GM21619 (cell line): Measurements from ENCODE around the gene GAREM1.
A peak's percentile ranks its signal among the peaks of the same experiment; 100 is the strongest.
"Not testable (repeated sequence)": the region's sequence is repeated elsewhere in the genome, so short reads cannot be mapped to it uniquely, and the experiment has no call there.

Source experiments
- ATAC-seq: cut with Tn5 transposase; IDR thresholded peaks from one replicate; pipeline ENCODE4 v1.9.1; 2021; ENCODE audit not compliant: unreplicated experiment

GAREM1 gene

DNA sequence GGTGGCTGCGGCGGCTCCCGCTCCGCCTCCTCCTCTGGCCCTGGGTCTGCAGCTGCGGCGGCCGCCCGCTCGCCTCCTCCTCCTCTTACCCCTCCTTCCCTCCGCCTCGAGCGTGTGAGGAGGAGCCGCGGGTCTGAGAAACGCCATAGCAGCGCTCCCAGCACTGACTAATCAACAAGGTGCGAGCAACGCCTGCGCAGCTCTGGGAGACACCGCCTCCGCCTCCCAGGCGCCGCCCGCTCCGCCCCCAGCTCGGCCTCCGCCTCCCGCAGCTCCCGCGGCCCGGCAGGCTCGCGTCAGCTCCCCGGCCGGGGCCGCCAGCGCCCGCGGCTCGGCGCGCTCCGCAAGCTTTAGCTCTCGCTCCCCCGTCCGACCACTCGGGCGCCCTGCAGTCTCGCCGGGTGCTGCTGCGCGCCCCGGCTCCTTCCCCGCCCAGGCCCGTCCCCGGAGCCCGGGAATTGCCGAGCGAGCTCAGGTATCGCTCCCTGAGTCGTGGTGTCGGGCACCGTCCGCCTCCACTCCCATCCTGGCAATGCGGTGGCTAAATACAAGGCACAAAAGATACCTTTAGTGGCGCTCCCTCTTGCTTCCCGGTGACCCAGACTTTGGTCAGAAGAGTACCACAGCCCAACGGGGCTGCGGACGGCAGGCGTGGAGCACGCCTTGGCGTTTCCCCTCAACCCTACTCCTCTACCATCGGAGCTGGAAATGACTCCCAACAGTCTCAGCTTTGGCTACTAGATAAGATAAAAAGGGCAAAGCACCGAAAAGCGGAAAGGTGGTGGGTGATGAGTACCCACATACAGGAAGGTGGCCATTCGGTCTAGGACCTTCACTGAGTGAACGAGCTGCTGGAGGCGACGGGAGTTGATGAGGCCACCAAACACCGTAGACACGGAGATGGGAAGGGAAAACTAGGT is at the start of gene GAREM1:
TSS of gene GAREM1 (minus strand) at position 169 of the 920 bp plus-strand sequence. CDS start 454 bp downstream, outside the sequence.
- peak; percentile 96 for ATAC-seq

DNA sequence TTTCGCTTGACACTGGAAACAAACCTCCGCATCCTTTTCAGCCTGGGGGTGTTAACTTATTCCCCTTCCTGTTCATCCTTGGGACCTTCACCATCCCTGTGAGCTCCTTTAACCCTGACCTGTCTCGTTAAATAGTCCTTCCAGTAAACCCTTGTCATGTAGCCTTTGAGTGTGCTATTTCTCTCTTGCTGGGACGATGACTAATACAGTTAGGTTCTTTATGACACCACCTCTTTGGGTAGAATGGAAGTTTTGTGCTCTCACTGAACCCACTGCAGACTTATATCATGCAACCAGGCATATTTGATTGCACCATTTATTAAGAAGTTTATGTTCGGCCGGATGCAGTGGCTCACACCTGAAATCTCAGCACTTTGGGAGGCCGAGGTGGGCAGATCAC is 40.5 kb upstream of the GAREM1 start:
- ATAC-seq = no peak

GRCh38 chr18:32509111-32509510 is 38.4 kb upstream of the GAREM1 start:
- ATAC-seq = no peak

- ATAC-seq = no peak
Measured at GRCh38 chr18:32507093-32507492, 36.4 kb upstream of the GAREM1 start.

GRCh38 chr18:32502014-32502413 is 31.3 kb upstream of the GAREM1 start:
- ATAC-seq = no peak

GRCh38 chr18:32501242-32501641 is 30.6 kb upstream of the GAREM1 start:
- ATAC-seq = not testable (repeated sequence)

DNA sequence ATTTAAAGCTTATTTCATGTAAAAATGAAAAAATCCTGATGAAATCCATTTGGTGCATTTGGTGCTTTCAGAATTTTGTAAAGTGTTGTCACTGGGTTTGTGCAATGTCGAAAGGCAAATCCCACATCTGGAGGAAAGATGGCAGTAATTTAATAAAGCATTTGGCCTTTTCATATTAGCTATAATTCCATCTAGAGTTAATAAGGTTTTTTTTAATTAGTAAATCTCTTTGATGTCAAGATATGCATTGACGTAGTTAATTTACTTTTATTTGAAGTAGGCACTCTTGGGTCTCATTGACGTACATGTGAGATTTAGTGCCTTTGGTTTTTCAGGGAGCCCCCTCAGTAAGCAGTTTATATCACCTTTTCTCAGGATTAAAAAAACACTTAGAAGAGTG is 12.3 kb upstream of the GAREM1 start:
- no peak for ATAC-seq

DNA sequence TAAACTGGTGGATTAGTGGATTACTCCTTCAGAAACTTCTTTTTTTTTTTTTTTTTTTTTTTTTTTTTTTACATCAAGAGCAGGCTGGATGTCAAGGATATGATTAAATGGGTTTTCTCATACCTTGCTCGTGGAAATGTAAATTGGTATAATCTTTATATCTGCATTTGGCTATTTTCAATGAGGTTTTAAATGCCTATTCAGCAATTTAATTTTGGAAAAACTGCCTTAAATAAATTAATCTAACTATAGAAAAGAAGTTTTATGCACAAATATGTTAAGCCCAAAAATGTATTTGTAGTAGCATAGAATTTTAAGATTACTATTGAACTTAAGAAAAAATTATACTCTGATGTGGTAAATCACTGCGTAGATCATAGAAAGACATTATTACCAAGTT is 11.4 kb upstream of the GAREM1 start:
- no peak for ATAC-seq

DNA sequence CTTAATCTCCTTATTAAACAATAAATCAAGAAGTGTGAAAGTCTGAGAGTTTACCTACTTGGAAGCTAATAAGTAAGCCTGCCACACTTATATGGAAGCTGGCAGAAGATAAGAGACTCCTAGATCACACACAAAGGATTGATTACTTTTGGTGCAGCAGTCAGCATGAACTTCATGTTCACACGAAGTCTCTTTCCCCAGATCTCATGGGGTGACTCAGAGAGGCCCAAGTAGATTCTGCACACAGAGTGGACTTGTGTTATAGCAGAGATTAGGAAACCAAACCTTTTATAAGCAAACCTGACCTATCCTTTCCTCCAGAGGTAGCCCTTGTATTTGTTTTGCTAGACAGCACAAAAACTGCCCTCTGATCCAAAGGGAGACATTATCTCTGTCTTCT is 9.9 kb upstream of the GAREM1 start:
- no peak for ATAC-seq

- ATAC-seq = no peak
Measured at GRCh38 chr18:32478807-32479206, 8.1 kb upstream of the GAREM1 start.

DNA sequence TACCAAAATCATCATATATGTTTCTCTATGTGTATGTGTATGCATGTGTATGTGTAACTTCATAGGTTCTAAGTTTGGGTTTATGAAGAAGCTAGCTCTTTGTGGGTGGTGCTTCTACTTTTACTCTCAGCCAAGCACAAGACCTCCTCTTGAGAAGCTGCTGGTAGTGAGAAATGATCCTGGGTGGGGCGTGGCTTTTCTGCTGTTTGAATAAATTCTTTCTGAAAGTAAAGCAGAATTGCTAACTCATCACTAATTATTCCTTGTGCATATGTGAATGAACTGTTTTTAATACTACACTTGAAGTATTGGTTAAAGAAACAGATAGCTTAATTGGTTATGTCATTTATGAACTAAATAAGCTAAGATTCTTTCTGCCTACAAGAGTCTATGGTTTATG is 7.6 kb upstream of the GAREM1 start:
- ATAC-seq = no peak

DNA sequence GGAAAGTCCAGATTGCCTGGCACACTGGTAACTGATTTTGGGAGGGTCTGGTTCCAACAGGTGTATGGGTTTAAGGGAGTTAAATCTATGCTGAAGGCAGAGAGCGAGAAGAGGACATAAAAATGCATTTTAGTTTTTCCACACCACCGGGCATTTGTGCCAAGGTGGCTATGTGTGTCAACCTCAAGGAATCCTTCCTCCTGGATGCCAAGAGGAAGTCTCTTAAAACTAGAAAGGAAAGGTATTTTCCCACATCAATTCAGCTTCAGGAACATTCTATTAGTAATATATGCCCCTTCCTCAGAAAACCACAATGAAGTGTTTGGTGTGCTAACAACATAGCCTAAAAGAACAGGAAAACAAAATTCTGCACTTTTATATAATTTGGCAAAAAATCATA is 5.4 kb upstream of the GAREM1 start:
- no peak for ATAC-seq

DNA sequence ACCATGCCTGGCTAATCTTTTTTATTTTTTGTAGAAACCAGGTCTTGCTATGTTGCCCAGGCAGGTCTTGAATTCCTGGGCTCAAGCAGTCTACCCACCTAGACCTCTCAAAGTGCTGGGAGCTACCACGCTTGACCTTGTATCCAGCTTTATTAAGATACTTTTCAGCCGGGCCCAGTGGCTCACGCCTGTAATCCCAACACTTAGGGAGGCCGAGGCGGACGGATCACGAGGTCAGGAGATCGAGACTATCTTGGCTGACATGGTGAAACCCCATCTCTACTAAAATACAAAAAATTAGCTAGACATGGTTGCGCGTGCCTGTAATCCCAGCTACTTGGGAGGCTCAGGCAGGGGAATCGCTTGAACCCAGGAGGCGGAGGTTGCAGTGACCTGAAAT is 4.4 kb upstream of the GAREM1 start:
- not testable (repeated sequence) for ATAC-seq

DNA sequence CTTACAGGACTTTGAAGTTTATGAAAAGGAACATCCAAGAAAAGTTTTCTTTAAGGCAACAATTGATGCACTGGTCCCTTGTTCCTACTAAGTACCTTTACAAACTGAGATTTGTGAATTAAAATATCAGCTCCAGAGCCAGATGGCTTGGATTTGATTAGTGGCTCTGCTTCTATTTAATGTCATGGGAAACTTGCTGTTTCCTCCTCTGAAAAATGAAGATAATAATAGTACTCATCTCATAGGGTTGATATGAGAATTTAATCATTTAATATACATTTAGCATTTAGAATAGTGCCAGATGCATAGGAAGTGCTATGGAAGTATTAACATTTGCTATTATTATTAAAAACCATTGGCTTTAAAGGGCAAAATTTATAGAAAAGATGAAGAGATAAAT is 2.6 kb upstream of the GAREM1 start:
- no peak for ATAC-seq

GRCh38 chr18:32472841-32473240 is 2.2 kb upstream of the GAREM1 start:
- ATAC-seq = no peak

DNA sequence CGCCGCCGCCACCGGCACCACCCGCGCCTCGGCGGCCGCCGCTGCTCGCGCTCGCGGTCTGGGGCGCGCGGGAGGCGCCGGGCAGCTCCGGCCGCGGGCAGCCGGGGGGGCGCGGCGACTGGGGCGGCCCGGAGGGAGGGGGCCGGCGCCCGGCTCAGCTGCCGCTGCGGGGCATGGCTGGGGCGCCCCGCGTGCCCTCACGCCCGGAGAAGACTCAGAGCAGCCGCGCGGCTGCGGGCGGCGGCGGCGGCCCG is 295 bp downstream of the GAREM1 start:
- ATAC-seq = no peak

DNA sequence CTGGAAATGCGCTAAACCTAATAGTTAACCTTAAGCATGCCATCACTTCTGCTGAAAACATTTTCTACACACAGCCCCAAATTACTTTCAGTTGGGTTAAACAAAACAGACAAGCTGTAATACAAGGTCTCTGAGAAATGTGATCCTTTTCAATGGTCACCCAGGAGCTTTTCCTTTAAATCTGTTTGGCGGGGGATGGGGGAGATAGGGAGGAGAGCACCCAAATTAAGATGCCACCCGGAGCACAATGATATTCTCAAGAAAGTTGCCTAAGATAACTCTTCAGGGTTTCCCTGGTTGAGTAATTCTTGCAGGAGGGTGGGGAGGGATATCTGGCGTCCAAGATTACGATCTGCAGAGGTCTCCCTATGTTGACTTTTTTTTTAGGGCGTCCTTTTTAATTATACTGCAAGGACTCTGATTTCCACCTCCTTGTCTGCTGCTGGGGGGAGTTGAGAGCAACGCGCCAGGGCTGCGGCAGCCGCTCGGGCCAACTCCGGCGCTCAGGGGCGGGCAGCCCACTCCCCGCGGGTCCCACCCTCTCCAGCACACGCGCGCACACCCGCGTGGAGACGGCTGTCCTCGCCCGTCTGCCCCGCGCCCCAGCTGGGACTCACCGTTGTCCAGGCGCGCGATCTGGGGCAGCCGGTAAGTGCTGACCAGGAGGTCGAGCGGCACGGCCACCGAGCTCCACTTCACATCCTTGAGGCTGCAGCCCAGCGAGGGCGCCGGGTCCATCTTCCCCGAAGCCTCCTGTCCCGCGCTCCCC is 807 bp downstream of the GAREM1 start:
- ATAC-seq = peak; percentile 3

DNA sequence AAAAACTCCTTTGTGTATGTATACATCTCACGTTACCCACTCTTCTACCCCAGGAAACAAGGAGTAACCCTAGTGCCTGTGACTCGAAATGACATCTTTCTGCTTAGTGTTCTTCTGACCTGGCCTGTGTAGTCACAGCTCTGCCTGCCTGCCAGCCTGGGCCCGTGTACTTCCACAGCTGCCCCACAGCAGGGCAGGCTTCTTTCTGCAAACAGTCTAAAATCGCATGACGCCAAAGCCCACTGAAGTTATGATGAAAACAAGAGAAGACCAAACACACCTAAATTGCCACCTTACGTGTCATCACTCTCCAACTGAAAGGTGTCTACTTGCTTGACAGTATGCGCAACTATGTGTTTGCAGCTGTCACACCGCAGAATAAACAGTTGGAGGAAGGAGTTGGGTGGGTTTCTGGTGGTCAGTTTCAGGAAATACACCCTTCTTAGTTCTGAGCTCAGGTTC is 1.5 kb downstream of the GAREM1 start:
- ATAC-seq = no peak

DNA sequence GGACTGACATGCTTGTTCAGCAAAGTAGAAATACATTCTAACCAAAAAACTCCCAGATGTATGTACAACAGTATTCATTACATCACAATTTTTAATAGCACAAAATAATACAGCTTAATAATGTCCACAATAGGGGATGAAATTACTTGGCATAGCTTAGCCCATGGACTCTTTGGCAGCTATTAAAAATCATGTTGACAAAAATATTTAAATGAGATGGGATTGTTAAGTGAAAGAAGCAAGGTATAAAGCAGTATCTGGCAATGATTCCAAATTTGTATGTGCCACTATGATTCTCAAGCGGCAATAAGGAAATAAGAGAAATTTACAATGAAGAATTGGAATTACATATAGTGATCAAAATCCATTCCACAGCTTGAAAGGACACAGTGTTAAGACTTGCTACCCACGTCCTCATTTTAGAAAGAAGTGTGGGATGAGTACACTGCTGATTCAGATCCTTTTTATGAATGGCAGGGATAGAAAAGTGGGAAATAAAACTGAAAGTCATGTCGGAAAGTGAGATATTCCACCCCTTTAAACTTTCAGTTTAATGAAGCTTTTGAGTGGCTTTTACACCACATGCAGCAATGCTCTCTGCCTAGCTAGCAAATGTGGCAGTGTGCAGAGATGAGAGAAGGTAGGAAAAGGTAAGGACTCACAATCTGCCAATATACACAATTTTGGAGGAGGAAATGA is 2.4 kb downstream of the GAREM1 start:
- no peak for ATAC-seq

GRCh38 chr18:32461709-32462272 is 8.9 kb downstream of the GAREM1 start:
- no peak for ATAC-seq

DNA sequence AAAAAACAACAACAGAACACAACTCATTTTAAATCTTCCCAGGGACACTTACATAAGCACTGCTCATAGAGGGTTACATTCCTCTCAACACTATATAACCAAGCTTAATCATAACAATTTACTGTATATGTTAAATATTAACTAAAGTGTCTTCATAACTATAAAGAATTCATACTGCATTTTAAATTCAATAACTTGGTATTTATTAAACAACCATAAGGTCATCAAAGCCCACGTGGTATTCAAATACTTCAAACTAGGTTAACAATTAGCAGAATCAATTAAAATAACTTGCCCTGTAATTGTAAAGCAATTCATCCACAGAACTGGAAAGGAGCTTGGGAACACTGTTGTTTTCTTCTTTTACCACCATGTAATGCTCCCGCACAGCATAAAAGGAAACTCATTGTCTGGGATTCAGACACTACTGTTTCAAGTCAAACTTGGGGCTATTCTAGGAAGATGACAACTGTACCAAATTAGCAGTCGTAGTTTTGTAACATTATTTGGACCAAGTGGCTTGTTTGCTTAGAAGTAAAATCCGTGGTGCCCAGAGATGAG is 10.4 kb downstream of the GAREM1 start:
- no peak for ATAC-seq
